ENCODE results near the gene NEDD8. TPM values are rescaled to one million over a fixed set of nuclear protein-coding genes. Genes with fewer than 3 reads are reported as not detected.

Gene NEDD8
- total RNA-seq, 6 experiments from 2014 or later = 60.0 to 72.9 (median 68.7) TPM

DNA sequence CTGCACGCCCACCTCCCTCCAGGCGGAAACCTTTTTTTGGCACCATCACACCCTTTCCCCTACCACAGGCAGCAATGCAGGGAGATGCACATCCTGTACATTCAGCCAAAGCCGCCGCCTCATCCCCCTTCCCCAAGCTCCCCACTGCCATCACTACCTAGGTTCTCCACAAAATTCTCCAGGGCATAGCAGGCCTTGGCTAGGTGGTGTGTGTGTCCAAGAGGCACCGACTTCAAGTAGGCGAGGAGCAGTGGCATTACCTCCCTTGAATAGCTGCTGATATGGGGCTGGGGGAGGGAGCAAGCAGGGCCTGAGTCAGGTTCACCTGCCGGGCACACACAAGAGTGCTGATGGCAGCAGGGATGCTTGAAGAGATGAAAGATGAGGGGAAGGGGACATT is 47.1 kb downstream of the NEDD8 start:
- DNase-seq (peak in 1 of 3 donors; percentile 40), ATAC-seq (no peak)
- no peak overlapping the region for H3K27ac ChIP-seq
- WGBS (ENCODE audit: insufficient coverage, low coverage, low lambda C conversion rate, missing lambda C conversion rate) = 100% methylated on average over 4 of the region's 7 CpGs
- intact Hi-C loops (cut with DNase I) = no loop called here
- no peaks in the 10 kb centered on the region for H3K27me3 ChIP-seq
- H3K4me1 ChIP-seq = peaks cover 0 to 20% (median 8%) of the 10 kb centered on the region in 4 donors
- H3K36me3 ChIP-seq = peaks cover 0 to 46% (median 13%) of the 10 kb centered on the region in 4 donors
- TF ChIP-seq, protein P1, sequence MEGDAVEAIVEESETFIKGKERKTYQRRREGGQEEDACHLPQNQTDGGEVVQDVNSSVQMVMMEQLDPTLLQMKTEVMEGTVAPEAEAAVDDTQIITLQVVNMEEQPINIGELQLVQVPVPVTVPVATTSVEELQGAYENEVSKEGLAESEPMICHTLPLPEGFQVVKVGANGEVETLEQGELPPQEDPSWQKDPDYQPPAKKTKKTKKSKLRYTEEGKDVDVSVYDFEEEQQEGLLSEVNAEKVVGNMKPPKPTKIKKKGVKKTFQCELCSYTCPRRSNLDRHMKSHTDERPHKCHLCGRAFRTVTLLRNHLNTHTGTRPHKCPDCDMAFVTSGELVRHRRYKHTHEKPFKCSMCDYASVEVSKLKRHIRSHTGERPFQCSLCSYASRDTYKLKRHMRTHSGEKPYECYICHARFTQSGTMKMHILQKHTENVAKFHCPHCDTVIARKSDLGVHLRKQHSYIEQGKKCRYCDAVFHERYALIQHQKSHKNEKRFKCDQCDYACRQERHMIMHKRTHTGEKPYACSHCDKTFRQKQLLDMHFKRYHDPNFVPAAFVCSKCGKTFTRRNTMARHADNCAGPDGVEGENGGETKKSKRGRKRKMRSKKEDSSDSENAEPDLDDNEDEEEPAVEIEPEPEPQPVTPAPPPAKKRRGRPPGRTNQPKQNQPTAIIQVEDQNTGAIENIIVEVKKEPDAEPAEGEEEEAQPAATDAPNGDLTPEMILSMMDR (IDR thresholded peaks at IDR 0.05) = no peak
- no peak for TF ChIP-seq POLR2A (IDR thresholded peaks at IDR 0.05)
- H3K9me3 ChIP-seq = no peaks in the 10 kb centered on the region
- no peak overlapping the region for H3K4me3 ChIP-seq

DNA sequence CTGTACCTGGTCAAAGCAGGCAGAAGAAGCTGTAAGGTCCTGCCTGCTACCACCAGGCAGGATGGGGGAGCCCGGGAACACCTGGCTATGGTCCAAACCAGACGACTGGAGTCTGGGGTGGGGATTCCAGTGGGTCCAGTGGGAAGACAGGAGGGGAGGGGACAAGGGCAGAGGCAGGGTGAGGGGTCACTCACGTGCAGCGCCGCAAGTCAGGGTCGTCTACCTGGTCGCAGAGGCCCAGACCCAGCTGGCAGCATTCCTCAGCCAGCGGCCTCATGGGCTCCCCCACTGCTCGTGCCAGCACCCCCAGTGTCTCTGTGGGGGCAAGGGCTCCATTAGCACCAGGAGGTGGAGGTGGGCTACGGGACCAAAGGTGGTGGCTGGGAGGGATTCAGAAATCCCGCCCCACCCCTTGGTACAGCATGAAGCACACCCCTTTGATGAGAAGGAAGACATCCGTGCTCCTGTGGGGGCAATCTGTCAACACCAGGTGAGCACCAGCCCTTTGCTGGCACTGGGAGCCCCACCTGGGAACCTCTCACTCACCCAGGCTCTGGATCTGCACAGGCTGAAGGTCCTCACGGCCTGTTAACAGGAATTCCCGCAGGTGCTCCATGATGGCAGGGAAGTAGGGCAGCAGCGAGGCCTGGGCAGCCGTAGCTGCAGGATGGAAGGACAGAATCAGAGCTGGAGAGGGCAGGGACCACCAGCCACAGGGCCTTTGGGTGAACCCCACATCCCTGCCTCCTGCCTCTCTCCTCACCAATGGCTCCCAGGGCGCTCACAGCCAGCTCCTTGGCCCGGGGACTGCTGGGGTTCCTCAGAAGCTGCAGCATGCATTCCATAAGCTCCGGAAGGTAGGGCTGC is 47.8 kb downstream of the NEDD8 start:
- TF ChIP-seq POLR2A (IDR thresholded peaks at IDR 0.05) = no peak
- TF ChIP-seq, protein P1 (IDR thresholded peaks at IDR 0.05) = no peak
- peaks cover 0 to 27% (median 11%) of the 10 kb centered on the region in 4 donors for H3K4me1 ChIP-seq
- intact Hi-C loops (cut with DNase I) = no loop called here
- H3K27me3 ChIP-seq = no peaks in the 10 kb centered on the region
- no peak overlapping the region for H3K4me3 ChIP-seq
- peaks cover 0 to 46% (median 16%) of the 10 kb centered on the region in 4 donors for H3K36me3 ChIP-seq
- DNase-seq = peak in 1 of 3 donors; percentile 44
- 83% methylated on average over 5 of the region's 19 CpGs for WGBS (ENCODE audit: insufficient coverage, low coverage, low lambda C conversion rate, missing lambda C conversion rate)
- H3K9me3 ChIP-seq = no peaks in the 10 kb centered on the region
- no peak overlapping the region for H3K27ac ChIP-seq
- ATAC-seq = no peak

DNA sequence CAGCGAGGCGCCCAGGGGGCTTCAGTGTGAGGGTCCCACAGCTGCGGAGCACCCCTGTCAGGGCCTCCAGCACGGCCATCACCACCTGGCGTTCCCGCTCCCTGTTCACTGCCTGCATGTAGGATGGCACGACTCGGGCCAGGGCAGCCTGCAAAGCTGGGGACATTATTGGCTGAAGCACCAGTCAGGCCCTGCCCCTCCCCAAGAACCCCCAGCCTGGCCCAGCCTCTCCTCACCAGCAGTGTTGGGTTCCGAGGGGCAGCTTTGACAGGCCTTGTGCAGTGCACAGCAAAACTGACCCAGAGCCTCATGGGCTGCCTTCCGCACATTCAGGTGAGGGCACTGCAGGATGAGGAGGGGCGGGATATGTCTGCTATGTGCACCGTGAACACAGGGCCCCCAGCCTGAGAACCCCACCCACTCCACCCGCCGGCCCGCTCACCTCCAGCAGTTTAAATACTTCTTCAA is 49.1 kb downstream of the NEDD8 start:
- TF ChIP-seq POLR2A (IDR thresholded peaks at IDR 0.05) = no peak
- TF ChIP-seq, protein P1 (IDR thresholded peaks at IDR 0.05) = no peak
- peaks cover 0 to 46% (median 18%) of the 10 kb centered on the region in 4 donors for H3K36me3 ChIP-seq
- no peak overlapping the region for H3K27ac ChIP-seq
- no peaks in the 10 kb centered on the region for H3K9me3 ChIP-seq
- no peaks in the 10 kb centered on the region for H3K27me3 ChIP-seq
- DNase-seq (peak in 1 of 3 donors; percentile 44), ATAC-seq (no peak)
- H3K4me1 ChIP-seq = peaks cover 0 to 30% (median 15%) of the 10 kb centered on the region in 4 donors
- H3K4me3 ChIP-seq = no peak overlapping the region
- intact Hi-C loops (cut with DNase I) = no loop called here
- no CpG with 5 or more reads among the region's 15 CpGs for WGBS (ENCODE audit: insufficient coverage, low coverage, low lambda C conversion rate, missing lambda C conversion rate)

DNA sequence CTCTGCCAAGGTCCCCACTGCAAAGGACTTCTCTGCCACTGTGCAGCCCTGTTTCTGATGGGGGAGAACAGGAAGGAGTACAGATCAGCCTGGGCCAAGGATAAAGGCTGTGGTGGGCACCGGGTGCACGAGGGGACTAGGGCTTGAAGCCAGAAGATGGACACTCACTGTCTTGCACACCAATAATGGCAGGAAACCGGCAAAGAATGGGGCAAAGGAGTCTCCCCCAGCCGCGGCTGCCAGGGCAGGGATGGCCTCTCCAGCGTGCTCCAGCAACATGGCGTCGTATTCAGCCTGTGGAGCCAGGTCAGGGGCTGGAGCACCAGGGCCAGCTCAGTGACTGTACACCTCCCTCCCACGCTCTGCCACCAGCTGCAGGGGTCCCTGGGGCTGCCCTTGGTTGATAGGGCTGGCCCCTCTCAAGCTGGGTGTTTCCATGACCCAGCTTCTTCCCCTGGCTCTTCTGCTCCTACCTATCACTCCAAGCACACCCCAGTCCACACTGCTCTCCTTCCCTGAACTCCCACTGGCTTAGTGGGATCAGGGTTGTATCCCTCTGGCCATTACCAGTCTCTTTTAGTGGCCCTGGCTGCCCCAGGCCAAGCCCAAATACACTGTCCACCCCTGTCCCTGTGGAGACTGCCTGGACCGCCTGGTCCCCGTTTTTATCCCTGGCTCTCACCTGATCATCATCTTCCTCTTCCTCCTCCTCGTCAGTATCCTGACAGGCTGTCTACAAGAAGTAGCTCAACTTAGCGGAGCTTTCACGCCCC is 49.9 kb downstream of the NEDD8 start:
- Histone ChIP-seq H3K27me3 (no peaks in the 10 kb centered on the region), H3K9me3 (no peaks in the 10 kb centered on the region), H3K36me3 (peaks cover 0 to 46% (median 18%) of the 10 kb centered on the region in 4 donors), H3K27ac (no peak overlapping the region), H3K4me1 (peaks cover 0 to 23% (median 11%) of the 10 kb centered on the region in 4 donors), H3K4me3 (no peak overlapping the region)
- ATAC-seq = no peak
- no peak for TF ChIP-seq POLR2A (IDR thresholded peaks at IDR 0.05)
- TF ChIP-seq, protein P1 (IDR thresholded peaks at IDR 0.05) = no peak
- WGBS (ENCODE audit: insufficient coverage, low coverage, low lambda C conversion rate, missing lambda C conversion rate) = 80% methylated on average over 5 of the region's 14 CpGs
- no peak for DNase-seq
- intact Hi-C loops (cut with DNase I) = no loop called here

All from right lobe of liver (tissue), 6 donors.